GM21717 (cell line): ENCODE measurements around the gene PARVB.

Source experiments
- ATAC-seq: cut with Tn5 transposase; IDR thresholded peaks from one replicate; pipeline ENCODE4 v1.9.1; 2021; ENCODE audit warnings: mild to moderate bottlenecking, moderate library complexity; ENCODE audit not compliant: unreplicated experiment

The PARVB gene

DNA sequence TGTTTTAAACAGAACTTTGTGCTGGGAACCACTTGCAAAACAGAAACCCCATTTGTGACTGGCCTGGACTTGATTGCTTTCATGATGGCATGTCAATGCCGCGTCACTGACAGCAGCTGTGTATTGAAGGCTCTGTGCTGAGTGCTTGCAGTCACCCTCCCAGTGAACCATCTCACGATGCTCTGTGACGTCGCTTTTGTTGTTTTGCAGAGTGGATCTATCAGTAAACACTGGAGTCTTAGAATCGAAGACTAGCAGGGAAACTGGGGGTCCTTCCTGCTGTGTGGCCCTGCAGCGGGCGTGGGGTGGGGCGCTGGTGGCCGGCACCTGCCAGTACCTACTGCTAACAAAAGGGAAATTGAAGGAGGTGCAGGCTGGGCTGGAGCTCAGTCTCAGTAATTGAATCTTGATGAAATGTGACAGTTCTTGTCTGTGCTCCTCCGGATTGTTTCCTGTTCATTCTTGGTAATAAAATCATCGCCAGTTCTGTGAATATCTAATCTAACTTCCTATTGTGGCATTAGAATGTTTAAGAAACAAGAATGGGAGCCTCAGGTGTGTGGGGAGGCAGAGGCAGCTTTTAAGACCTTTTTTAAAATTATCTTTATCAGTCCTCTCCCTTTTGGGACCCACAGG, 106.1 kb downstream of the PARVB start:
- ATAC-seq, result no peak

DNA sequence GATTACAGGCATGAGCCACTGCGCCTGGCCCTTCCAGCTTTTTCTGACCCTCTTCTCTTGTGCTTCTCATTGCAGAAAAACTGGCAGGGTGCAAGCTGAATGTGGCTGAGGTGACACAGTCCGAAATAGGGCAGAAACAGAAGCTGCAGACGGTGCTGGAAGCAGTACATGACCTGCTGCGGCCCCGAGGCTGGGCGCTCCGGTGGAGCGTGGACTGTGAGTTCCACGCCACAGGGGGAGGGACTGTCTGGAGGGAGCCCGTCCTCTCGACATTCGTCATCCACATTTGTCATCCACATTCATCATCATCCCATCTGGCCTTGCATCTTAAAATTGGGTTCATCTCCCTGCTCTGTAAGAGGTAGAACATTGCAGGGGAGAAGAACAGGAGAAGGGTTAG, 107.3 kb downstream of the PARVB start:
- ATAC-seq, result no peak

DNA sequence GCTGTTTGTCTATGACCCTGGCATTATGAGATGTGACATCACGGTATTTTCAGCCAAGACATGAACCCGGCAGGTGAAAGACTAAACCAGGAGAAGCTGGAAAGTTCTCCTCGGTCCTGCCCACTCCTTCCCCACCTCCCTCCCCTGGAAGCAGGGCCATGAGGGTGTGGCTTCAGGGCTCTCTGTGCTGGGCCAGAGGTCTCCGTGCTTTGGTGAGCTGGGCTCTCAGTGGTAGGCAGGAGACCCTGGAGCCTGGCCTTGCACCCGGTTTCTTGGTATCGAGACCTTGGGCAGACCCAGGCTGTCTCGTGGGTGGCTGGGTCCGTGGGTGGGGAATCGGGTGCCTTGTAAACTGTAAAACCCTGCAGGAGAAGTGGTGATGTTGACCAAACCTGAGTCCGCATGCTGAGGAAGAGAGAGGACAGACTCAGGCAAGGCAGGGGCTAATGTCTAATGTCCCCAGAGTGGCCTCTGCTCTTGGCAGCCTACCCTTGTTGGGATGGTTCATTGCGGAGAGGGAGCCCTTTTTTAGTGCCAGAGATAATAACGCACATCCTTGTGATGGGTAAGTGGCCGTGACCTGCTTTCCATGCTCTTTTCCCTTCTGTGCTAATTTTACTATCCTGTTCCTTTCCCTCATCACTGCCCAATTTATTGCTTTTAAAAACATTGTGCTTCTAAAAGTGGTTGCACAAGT, 108.0 kb downstream of the PARVB start:
- ATAC-seq, result no peak

DNA sequence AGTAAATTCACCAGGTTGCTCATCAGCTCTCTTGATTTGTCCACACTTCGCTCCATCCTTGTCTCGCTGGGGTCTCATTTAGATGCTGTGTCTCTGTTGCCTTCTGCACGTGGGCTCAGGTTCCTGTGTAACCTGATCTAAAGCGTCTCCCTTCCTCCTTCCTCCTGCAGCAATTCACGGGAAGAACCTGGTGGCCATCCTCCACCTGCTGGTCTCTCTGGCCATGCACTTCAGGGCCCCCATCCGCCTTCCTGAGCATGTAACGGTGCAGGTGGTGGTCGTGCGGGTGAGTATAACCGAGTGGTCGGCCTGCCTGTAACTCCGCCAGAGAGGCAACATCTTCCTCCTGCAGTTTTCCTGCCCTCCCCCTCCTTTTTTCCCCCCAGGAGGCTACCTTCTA, 108.6 kb downstream of the PARVB start:
- no peak for ATAC-seq

DNA sequence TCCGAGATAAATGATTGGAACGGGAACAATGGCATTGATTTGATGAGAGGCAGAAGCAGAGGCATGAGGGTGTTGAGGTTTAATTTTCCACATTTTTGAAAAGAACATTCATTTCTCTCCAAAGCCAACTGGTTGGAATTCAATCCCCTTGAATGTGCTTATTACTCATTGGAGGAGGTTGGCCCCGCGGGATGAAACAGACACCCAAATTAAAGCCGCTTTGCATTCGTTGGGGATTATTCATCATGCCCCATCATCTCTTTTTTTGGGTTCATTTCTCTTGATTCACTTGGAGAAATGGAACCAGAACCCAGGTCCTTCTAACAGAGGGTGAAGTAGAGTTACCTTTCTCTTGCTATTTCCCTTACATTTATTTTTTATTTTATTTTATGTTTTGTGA, 109.1 kb downstream of the PARVB start:
- ATAC-seq, result no peak

DNA sequence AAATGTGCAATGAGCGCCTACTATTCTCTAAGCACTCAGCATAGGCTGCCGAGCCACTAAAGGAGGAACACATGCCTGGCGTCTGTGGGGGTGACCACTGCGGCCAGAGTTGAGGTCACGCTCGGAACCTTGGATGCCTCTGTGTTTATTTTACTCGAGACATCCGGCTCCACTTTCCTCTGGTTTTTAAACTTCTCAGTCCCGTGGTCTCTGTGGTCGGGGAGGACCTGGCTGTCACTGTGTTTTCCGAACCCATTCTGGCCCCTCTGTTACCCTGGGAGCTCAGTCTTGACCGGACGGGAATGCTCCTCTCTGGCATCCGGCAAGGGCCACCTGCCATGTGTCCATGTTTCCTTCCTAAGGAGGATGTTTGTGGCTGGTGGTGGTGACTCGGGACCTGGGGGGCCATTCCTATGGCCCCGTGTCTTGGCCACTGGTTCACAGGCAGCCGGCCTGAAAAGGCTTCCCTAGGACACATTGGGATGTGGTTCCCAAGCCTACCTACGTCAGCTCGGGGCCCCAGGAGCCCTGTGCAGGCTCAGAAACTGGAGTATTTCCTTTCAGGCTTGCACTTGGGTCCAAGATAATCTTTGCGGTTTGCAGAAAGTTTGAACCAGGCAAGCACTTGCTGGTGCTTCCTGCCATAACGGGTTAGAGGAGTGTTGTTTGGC, 109.9 kb downstream of the PARVB start:
- ATAC-seq, result no peak

DNA sequence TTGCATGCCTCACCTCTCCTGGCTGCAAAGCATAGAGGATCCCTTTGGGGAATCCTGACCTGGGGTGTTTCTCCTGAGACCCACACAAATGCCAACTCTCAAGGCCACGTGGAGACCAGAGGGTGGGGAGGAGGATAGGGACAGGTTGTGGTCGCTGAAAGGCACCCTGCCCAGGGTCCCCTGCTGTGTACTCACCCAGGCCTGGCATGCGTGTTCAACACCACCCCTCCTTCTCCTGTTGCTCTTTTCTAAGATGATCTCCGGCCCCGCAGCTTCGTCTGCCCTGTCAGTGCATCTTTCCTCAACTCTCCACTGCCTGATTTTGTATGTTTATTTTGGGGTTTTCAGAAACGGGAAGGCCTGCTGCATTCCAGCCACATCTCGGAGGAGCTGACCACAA, 112.0 kb downstream of the PARVB start:
- ATAC-seq, result no peak

DNA sequence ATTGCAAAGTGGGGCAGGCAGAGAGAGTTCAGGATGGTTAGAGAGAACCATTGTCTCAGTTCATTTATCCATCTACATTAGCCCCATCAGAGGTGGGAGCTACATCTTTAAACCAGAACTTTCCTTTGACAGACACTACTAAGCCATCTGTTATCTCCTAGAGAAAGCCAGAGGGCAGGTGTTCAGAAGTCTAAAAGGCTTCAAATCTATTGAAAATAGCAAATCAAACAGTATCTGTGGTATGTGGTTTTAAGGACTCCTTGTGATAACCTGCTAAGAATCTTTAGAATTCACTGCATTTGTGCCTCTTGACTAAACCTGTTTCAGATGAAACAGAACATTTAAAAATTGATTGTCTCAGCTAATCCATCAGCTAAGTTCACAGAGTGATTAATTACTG, 112.7 kb downstream of the PARVB start:
- no peak for ATAC-seq

DNA sequence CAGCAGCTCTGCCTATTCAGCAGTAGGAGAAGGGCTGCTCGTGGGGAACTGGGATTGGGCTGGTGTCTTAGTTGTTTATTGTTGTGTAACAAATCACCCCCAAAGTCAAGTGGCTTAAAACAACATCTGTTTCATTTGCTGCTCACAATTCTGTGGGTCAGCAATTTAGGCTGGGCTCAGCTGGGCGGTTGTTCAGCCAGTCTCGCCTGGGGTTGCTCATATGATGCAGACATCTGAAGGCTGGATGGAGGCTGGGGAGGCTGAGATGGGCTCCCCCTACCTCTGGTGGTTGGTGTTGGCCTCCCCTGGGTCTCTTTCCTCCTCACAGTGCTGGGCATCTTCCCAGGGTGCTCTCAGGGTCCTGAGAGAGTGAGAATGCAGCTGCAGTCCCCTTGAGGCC, 113.3 kb downstream of the PARVB start:
- no peak for ATAC-seq

DNA sequence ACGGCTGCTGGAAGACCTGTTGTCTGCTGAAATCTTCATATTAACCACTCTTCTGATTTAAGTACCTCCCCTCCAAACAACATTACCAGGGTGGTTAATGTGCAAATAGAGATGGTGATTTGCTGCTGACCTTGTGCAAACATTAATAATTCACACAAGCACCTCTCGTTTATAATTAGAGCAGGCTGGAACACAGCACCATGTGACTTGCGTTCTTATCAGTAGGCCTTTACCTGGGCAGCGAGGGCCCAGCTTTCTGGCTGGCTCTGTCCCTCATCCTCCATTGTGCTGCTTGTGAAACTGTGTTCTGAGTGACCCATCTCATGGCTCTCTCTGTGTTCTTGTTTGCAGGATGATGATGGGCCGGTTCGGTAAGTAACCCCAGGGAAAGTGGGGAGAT, 115.7 kb downstream of the PARVB start:
- no peak for ATAC-seq

DNA sequence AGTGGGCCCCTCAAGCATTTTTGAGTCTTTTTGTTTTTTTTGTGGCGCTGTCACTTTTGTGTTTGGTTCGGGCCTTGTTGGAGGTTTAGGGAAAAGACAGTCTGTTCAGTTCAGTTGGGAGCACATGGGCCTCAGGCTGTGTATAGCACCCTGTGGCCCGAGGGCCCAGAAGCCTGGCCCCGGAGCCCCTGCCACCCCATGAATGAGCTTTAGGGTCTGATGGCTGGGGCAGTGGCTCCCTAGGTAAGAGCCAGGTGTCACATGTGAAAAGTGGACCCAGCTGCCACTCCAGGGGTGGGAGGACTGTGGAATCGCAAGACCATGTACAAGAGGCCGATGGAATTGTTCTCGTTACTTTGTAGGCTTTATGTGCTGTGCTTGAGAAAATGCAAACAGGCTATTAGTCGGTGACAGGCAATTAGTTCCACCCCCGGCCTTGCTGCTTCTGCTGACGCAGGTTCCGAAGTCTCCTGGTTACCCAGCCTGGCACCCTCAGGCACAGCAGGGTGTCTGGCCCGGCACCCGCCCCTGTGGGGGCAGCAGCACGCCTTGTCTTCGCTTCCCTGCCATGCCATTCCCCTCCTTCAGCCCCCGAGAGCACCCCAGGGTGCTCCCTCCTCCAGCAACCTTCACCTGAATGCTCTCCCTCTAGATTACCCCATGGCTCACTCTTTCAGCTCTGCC, 118.5 kb downstream of the PARVB start:
- no peak for ATAC-seq

DNA sequence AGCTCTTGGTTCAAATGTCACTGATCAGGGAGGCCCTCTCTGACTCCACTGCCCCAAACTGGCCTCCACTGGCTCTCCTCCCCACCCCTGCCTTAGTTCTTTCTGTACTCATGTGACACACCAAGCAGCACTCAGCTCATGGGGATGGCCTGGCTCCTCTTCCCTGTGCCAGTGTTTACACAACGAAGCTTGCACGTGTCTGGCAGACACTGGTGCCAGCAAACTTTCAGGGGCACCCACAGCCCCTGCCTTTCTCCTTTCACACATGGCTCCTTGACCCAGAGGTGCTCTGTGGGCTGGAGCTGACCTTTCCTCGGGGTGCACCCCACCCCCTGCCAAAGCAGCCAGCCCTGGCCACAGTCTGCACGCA, 119.0 kb downstream of the PARVB start:
- no peak for ATAC-seq

DNA sequence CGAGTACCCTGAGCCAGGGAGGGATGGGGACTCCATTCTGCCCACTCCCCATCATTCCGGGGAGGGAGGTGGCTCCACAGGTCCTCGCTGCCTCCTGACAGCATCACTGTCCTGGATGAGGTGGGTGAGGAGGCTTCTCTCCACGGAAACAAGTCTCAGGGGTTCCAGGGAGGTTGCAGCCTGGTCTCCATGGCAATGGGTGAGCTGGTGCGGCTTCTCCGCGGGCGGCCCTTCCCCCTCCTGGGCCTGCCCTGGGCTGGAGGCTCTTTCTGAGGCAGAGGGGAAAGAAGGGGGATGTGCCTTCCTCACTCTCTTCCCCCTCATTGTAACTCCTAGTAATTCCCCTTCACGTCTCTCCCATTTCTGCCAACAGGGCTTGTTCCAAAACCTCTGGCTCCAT, 119.5 kb downstream of the PARVB start:
- ATAC-seq, result no peak

DNA sequence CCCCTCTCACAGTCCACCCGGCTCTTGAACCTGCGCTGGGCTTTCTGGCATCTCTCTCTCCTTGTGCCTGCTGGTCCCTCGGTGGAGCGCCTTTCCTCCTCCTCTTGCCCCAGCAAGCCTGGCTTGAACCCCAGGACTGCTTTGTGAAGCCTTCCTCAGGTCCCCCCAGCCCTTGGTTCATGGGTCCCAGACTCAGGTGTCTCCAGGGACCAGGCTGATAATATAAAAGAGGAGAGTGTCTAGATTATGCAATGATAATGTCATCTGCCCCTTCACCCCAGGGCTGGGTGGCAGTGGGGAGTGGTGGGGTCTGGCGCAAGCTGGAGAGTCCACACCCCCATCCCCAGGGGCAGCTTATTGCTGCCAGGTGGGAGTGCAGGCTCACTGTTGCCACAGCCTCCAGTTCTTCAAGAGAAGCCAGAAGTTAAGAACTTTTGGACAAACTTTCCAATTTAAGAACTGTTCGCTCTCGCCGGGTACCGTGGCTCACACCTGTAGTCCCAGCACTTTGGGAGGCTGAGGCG, 120.0 kb downstream of the PARVB start:
- no peak for ATAC-seq

DNA sequence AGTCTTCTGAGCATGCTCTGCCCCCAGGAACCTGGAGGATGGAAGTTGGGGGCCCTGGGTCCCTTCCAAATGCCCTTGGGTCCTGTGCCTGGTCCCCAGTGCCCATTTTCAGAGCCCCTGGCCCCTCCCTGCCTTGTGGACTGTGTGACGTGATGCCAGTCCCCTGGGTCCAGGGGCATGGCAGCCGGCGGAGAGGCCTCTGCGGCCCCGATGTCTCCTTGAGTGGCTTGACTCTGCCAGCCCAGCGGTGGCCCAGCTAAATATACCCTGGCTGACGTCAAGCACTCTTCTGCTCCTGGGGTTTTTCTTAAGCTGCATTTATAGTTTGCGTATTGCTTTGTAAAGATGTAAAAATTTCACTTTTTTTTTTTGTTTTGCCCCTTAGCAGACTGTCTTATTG, 121.4 kb downstream of the PARVB start:
- ATAC-seq, result no peak

DNA sequence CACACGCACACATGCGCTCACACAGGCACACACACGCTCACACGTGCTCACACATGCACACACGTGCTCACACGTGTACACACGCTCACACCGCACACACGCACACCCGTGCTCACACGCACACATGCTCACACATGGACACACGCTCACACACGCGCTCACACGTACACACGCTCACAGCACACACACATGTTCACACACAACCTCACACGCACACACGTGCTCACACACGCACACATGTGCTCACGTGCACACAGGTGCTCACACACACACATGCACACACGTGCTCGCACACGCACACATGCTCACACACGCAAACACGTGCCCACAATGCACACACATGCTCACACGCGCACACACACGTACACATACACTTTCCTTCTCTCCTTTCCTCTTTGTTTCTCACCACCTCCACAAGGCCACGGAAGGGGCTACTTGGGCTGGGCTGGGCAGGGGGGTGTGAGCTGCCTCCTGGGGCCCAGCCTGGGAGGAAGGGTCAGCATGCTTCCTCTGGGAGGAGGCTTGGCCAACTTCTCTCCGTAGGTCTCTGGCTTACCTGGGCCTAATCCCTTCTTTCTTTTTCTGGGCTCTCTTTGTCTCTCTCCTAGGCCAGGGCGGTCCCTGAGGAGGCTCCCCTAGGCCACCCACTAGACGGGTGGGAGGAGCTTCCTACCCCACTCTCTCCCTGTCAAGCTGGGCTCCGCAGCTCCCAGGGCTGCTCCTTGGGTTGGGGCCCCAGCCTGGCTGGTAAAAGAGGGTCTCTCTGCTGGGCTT, 122.2 kb downstream of the PARVB start:
- no peak for ATAC-seq

DNA sequence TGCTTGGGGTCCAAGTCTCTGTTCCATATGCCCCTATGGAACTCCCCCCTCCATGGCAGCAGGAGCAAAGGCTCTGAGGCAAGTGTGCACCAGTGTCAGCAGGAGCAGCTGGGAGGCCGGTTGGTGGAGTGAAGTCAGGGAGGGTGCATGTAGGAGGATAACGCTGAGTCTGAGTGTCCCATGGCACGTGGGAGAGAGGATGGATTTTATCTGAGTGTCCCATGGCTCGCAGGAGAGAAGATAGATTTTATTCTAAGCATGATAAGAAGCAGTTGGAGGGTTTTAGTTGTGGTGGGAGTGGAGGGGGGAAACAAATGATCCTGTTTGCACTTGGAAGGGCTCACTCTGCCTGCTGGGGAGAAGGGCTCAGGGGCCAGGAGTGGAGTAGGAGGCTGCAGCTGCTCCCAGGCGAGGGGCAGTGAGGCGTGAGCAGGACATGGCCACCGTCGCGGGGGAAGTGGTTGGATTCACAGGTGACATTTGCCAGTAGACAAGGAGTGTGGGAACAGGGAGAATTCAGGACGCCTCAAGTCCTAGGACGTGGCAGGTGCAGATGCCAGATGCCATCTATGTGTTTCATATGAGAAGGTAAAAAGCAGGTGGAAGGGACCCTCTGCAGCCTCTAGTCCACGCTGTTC, 123.0 kb downstream of the PARVB start:
- no peak for ATAC-seq

DNA sequence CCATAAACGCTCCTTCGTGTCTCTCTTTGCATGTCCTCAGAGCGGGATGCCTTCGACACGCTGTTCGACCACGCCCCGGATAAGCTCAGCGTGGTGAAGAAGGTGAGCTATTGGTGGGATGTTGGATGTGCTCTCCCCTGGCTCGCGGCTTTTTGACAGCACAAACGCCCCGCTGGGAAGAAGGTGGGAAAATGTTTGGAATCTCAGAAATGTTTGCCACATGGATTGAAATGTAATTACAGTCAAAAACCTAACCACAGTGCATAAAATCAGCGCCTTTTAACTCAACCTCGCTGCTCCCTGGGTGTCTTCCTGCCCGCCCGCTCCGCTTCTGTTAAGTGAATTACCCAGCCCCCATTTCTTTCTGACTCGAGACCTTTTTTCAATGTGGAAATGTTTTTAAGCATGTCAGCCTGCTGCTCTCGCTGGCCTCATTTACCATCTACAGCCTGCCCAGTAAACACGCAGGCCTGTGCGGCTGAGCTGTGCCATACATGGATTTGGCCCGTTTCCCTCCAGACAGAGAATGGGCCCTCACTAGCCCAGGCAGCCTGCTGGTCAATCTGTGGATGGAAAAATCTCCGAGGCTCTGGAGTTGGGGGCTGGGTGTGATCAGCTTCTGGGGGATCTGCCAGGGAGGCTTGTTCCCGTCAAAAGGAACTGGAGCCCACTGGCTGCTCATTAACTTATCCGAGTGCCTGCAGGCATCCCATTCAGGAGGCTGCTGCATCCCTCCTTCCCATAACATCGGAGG, 123.9 kb downstream of the PARVB start:
- no peak for ATAC-seq

DNA sequence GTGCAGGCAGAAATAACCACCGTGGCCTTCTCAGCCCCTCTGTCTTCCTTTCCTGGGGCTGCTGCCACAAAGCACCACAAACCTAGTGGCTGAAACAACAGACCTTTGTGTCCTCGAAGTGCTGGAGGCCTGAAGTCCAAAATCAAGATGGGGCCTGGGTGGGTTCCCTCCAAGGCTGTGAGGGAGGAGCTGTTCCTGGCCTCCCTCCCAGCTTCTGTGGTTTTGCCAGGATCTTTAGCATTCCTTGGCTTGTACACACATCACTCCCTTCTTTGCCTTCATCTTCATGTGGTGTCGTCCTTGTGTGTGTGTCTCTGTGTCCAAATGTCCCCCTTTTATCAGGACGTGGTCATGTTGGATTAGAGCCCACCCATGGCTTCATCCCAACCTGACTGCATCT, 127.6 kb downstream of the PARVB start:
- no peak for ATAC-seq

DNA sequence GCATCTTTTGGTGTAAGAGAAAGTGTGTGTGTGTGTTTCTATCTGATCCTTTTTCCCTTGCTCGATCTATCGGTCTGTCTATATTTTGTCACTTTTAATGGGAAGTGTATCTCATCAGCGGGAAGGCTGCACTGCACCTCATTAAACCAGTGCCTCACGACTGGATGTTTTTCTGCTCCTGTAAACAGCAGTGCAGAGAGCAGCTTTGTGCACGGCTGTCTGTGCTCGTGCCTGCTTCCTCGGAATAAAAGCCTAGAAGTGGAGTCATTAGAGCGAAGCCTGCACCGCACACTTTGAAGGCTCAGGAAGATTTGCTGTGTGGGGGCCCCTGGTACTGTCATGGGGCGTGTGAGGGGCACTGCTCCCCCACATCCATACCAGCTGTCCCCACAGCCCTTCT, 129.6 kb downstream of the PARVB start:
- no peak for ATAC-seq
